Peyer's patch (tissue), 4 donors: ENCODE results near the gene TBL1XR1. TPM values are rescaled to one million over a fixed set of nuclear protein-coding genes. Genes with fewer than 3 reads are reported as not detected.

Experiments
- DNase-seq, 3 donors: peaks; one replicate each; pipeline ENCODE4 v3.0.0-alpha.2; 2017 to 2019
- H3K27ac ChIP-seq, 4 donors: fragments of 200-600 bp; sonication (generic); one replicate each; pipeline ENCODE4 v1.5.1; 2016 to 2019
- H3K27me3 ChIP-seq, 2 donors: fragments of 200-600 bp; sonication (generic); one replicate each; pipeline ENCODE4 v1.5.1; 2019
- H3K36me3 ChIP-seq, 3 donors: fragments of 200-600 bp; sonication (generic); one replicate each; pipeline ENCODE4 v1.5.1; 2016 to 2019
- H3K4me1 ChIP-seq, 4 donors: fragments of 200-600 bp; sonication (generic); one replicate each; pipeline ENCODE4 v1.5.1; 2016 to 2019
- H3K4me3 ChIP-seq, 4 donors: fragments of 200-600 bp; sonication (generic); 1 replicate in 3 of 4; 2 replicates in 1 of 4; pipeline ENCODE4 v1.5.1; 2016 to 2019; ENCODE audit warnings: mild to moderate bottlenecking in 1 of 4
- H3K9me3 ChIP-seq, 4 donors: fragments of 200-600 bp; sonication (generic); one replicate each; pipeline ENCODE4 v1.5.1; 2016 to 2019; ENCODE audit warnings: mild to moderate bottlenecking in 1 of 4
- CTCF ChIP-seq, 6 experiments: fragments of 450-650 bp in 4 of 6; fragments of 200-600 bp in 2 of 6; sonication (generic) in 1 of 6; IDR thresholded peaks; one replicate each; pipeline ENCODE4 v1.5.1; 2017 to 2019; ENCODE audit warnings: antibody characterized with exemption in 6 of 6, mild to moderate bottlenecking in 3 of 6, moderate library complexity in 1 of 6
- POLR2A ChIP-seq, 2 donors: fragments of 450-650 bp; IDR thresholded peaks; one replicate each; pipeline ENCODE4 v1.5.1; 2017; ENCODE audit warnings: antibody characterized with exemption in 2 of 2, mild to moderate bottlenecking in 2 of 2, moderate library complexity in 2 of 2
- total RNA-seq, 4 donors: library from RNA; depleted of rRNA; stranded (reverse); fragments of >200 nt; gene quantifications; one replicate each; pipeline ENCODE4 v1.1.0, GENCODE V29; 2016

TBL1XR1 gene
- total RNA-seq, 4 donors from 2014 or later: 40.7 to 81.7 (median 69.4) TPM

- Histone ChIP-seq H3K36me3 (no peaks in the 10 kb centered on the region), H3K4me3 (no peak overlapping the region), H3K27ac (no peak overlapping the region), H3K9me3 (no peaks in the 10 kb centered on the region), H3K27me3 (no peaks in the 10 kb centered on the region), H3K4me1 (peaks cover 0 to 7% (median 2%) of the 10 kb centered on the region in 4 donors)
- no peak for DNase-seq
- TF ChIP-seq CTCF (IDR thresholded peaks at IDR 0.05): no peak
- no peak for TF ChIP-seq POLR2A (IDR thresholded peaks at IDR 0.05)
Observed at GRCh38 chr3:177123822-177124221, 73.5 kb downstream of the TBL1XR1 start.

GRCh38 chr3:177122183-177122856 is 75.0 kb downstream of the TBL1XR1 start:
- DNase-seq: no peak
- Histone ChIP-seq H3K36me3 (no peaks in the 10 kb centered on the region), H3K27me3 (no peaks in the 10 kb centered on the region), H3K9me3 (no peaks in the 10 kb centered on the region), H3K27ac (no peak overlapping the region), H3K4me3 (no peak overlapping the region), H3K4me1 (peaks cover 0 to 7% (median 2%) of the 10 kb centered on the region in 4 donors)
- TF ChIP-seq POLR2A (IDR thresholded peaks at IDR 0.05): no peak
- TF ChIP-seq CTCF (IDR thresholded peaks at IDR 0.05): no peak

- Histone ChIP-seq H3K27me3 (no peaks in the 10 kb centered on the region), H3K36me3 (no peaks in the 10 kb centered on the region), H3K4me1 (peaks cover 0 to 5% (median under 1%) of the 10 kb centered on the region in 4 donors), H3K4me3 (no peak overlapping the region), H3K9me3 (no peaks in the 10 kb centered on the region), H3K27ac (no peak overlapping the region)
- no peak for TF ChIP-seq CTCF (IDR thresholded peaks at IDR 0.05)
- no peak for TF ChIP-seq POLR2A (IDR thresholded peaks at IDR 0.05)
- no peak for DNase-seq
Observed at GRCh38 chr3:177119829-177120228, 77.5 kb downstream of the TBL1XR1 start.

- Histone ChIP-seq H3K4me3 (no peak overlapping the region), H3K4me1 (peaks cover 0 to 10% (median 5%) of the 10 kb centered on the region in 4 donors), H3K27ac (no peak overlapping the region), H3K9me3 (no peaks in the 10 kb centered on the region), H3K36me3 (no peaks in the 10 kb centered on the region), H3K27me3 (no peaks in the 10 kb centered on the region)
- DNase-seq: no peak
- TF ChIP-seq CTCF (IDR thresholded peaks at IDR 0.05): no peak
- TF ChIP-seq POLR2A (IDR thresholded peaks at IDR 0.05): no peak
Observed at GRCh38 chr3:177114253-177114652, 83.0 kb downstream of the TBL1XR1 start.

GRCh38 chr3:177111541-177111949 is 85.7 kb downstream of the TBL1XR1 start:
- Histone ChIP-seq H3K27me3 (no peaks in the 10 kb centered on the region), H3K36me3 (no peaks in the 10 kb centered on the region), H3K27ac (no peak overlapping the region), H3K4me1 (peaks cover 3 to 10% (median 7%) of the 10 kb centered on the region in 4 donors), H3K4me3 (no peak overlapping the region), H3K9me3 (no peaks in the 10 kb centered on the region)
- DNase-seq: no peak
- TF ChIP-seq POLR2A (IDR thresholded peaks at IDR 0.05): no peak
- TF ChIP-seq CTCF (IDR thresholded peaks at IDR 0.05): no peak
